H1 (cell line): Measurements from ENCODE around the gene MCM9. TPM values are rescaled to one million over a fixed set of nuclear protein-coding genes. Genes with fewer than 3 reads are reported as not detected.

Source experiments
- CTCF ChIA-PET: fragments of 300-600 bp; sonication (Branson Sonifier 250); formaldehyde crosslinking; loops from one replicate; lab custom pipeline; 2021; ENCODE audit not compliant: partially characterized antibody; lab: Charles Lee
- POLR2A ChIA-PET: fragments of 300-600 bp; sonication (Branson Sonifier 250); formaldehyde crosslinking; loops from one replicate; lab custom pipeline; 2021; ENCODE audit warnings: inconsistent platforms; ENCODE audit not compliant: partially characterized antibody; lab: Charles Lee
- DNase-seq, 2 experiments: peaks; one replicate each; pipeline versions ENCODE4 v3.0.0 to v3.0.0-alpha.2; 2010 to 2022; ENCODE audit warnings: low spot score in 2 of 2, low read depth in 1 of 2, mixed read lengths in 1 of 2
- FAIRE-seq: peaks from 2 replicates; lab custom pipeline; 2011; peaks lifted over from hg19 to GRCh38; lab: Jason Lieb, UNC
- H2AFZ ChIP-seq: 2 replicates; pipeline ENCODE4 v1.8.1; 2012; ENCODE audit warnings: low read length, inconsistent platforms
- H2AK5ac ChIP-seq: 2 replicates; pipeline ENCODE4 v1.6.1; 2013; ENCODE audit warnings: low read depth, low read length
- H2BK120ac ChIP-seq: replicated peaks from 2 replicates; pipeline ENCODE3; 2013; ENCODE audit warnings: low read depth, low read length, inconsistent platforms
- H2BK12ac ChIP-seq: 2 replicates; pipeline ENCODE4 v1.6.1; 2013; ENCODE audit warnings: low read depth, low read length
- H2BK15ac ChIP-seq: 2 replicates; pipeline ENCODE4 v1.6.1; 2013; ENCODE audit warnings: low read length
- H2BK20ac ChIP-seq: 2 replicates; pipeline ENCODE4 v1.6.1; 2013; ENCODE audit warnings: low read length
- H2BK5ac ChIP-seq: 2 replicates; pipeline ENCODE4 v1.6.1; 2013; ENCODE audit warnings: low read depth, low read length
- H3K14ac ChIP-seq: 2 replicates; pipeline ENCODE4 v1.6.1; 2013; ENCODE audit warnings: inconsistent platforms; ENCODE audit not compliant: insufficient read length
- H3K18ac ChIP-seq: 2 replicates; pipeline ENCODE4 v1.6.1; 2013; ENCODE audit warnings: low read length; ENCODE audit errors: extremely low read depth
- H3K23ac ChIP-seq: 2 replicates; pipeline ENCODE4 v1.6.1; 2013; ENCODE audit warnings: inconsistent platforms; ENCODE audit not compliant: insufficient read length
- H3K23me2 ChIP-seq: 2 replicates; pipeline ENCODE4 v1.6.1; 2013; ENCODE audit warnings: low read depth, low read length
- H3K27ac ChIP-seq: 2 replicates; pipeline ENCODE4 v1.6.1; 2011; ENCODE audit warnings: low read depth, low read length, inconsistent platforms
- H3K27me3 ChIP-seq, 4 experiments: replicated peaks in 1 of 4; 1 replicate in 1 of 4; 2 replicates in 3 of 4; pipeline versions ENCODE4 v1.6.1 to v1.8.1; 2011 to 2013; ENCODE audit warnings: low read length in 3 of 4, mild to moderate bottlenecking in 3 of 4, inconsistent platforms in 2 of 4, mixed read lengths in 2 of 4, moderate library complexity in 1 of 4; ENCODE audit not compliant: control insufficient read depth in 3 of 4, insufficient read depth in 3 of 4; ENCODE audit errors: extremely low read depth in 1 of 4
- H3K36me3 ChIP-seq, 4 experiments: 2 replicates each; pipeline versions ENCODE4 v1.6.1 to v1.8.1; 2011 to 2013; ENCODE audit warnings: mild to moderate bottlenecking in 4 of 4, low read length in 3 of 4, moderate library complexity in 2 of 4, control low read depth in 1 of 4, inconsistent platforms in 1 of 4; ENCODE audit not compliant: insufficient read depth in 4 of 4, control insufficient read depth in 2 of 4
- H3K4ac ChIP-seq: replicated peaks from 2 replicates; pipeline ENCODE3; 2013; ENCODE audit warnings: low read length, low read depth, mixed read lengths, inconsistent platforms; ENCODE audit not compliant: insufficient read length
- H3K4me1 ChIP-seq, 4 experiments: replicated peaks in 1 of 4; 1 replicate in 1 of 4; 2 replicates in 3 of 4; pipeline versions ENCODE4 v1.6.1 to v1.8.1; 2011 to 2013; ENCODE audit warnings: low read length in 3 of 4, inconsistent platforms in 2 of 4, mixed read lengths in 1 of 4; ENCODE audit not compliant: insufficient read depth in 4 of 4, control insufficient read depth in 3 of 4
- H3K4me2 ChIP-seq, 2 experiments: 2 replicates each; pipeline versions ENCODE4 v1.6.1 to v1.8.1; 2011 to 2013; ENCODE audit warnings: low read depth in 2 of 2, low read length in 2 of 2, control low read depth in 1 of 2, inconsistent platforms in 1 of 2, mild to moderate bottlenecking in 1 of 2; ENCODE audit not compliant: insufficient read depth in 1 of 2
- H3K4me3 ChIP-seq, 4 experiments: fragments of 200-600, 300-600 bp in 1 of 4; sonication (generic), shearing (Covaris generic), sonication (Bioruptor Twin) in 1 of 4; 2 replicates each; pipeline versions ENCODE4 v1.5.1 to v1.8.1; 2011 to 2016; ENCODE audit warnings: low read length in 4 of 4, low read depth in 3 of 4, control low read depth in 2 of 4, inconsistent platforms in 2 of 4, mild to moderate bottlenecking in 2 of 4, mixed read lengths in 1 of 4, moderate library complexity in 1 of 4; ENCODE audit not compliant: insufficient read depth in 2 of 4; ENCODE audit errors: extremely low read depth in 1 of 4
- H3K56ac ChIP-seq: replicated peaks from 2 replicates; pipeline ENCODE3; 2013; ENCODE audit warnings: low read depth, mild to moderate bottlenecking, mixed read lengths, low read length, inconsistent platforms; ENCODE audit not compliant: insufficient read length
- H3K79me1 ChIP-seq: 2 replicates; pipeline ENCODE4 v1.6.1; 2013; ENCODE audit warnings: low read depth, low read length, control low read depth
- H3K79me2 ChIP-seq, 2 experiments: 2 replicates each; pipeline versions ENCODE4 v1.6.1 to v1.8.1; 2012 to 2013; ENCODE audit warnings: low read length in 2 of 2, mild to moderate bottlenecking in 2 of 2, inconsistent platforms in 1 of 2; ENCODE audit not compliant: insufficient read depth in 2 of 2, control insufficient read depth in 1 of 2
- H3K9ac ChIP-seq, 4 experiments: replicated peaks in 1 of 4; 1 replicate in 1 of 4; 2 replicates in 3 of 4; pipeline versions ENCODE4 v1.6.1 to v1.8.1; 2011 to 2013; ENCODE audit warnings: low read depth in 3 of 4, low read length in 3 of 4, control low read depth in 2 of 4, mild to moderate bottlenecking in 2 of 4, moderate library complexity in 2 of 4, inconsistent platforms in 1 of 4; ENCODE audit errors: extremely low read depth in 1 of 4
- H3K9me3 ChIP-seq, 2 experiments: 2 replicates each; pipeline versions ENCODE4 v1.6.1 to v1.8.1; 2012 to 2013; ENCODE audit warnings: mild to moderate bottlenecking in 2 of 2, moderate library complexity in 2 of 2, control low read depth in 1 of 2, inconsistent platforms in 1 of 2, low read depth in 1 of 2, low read length in 1 of 2, mixed read lengths in 1 of 2; ENCODE audit not compliant: insufficient read depth in 2 of 2
- H4K20me1 ChIP-seq, 2 experiments: replicated peaks in 1 of 2; 2 replicates each; pipeline versions ENCODE3 to v1.8.1; 2011 to 2013; ENCODE audit warnings: inconsistent platforms in 2 of 2, low read length in 2 of 2, mild to moderate bottlenecking in 1 of 2; ENCODE audit not compliant: insufficient read depth in 2 of 2, control insufficient read depth in 1 of 2
- H4K5ac ChIP-seq: 2 replicates; pipeline ENCODE4 v1.6.1; 2013; ENCODE audit warnings: low read length, low read depth, mixed read lengths, inconsistent platforms; ENCODE audit not compliant: insufficient read length
- H4K8ac ChIP-seq: 2 replicates; pipeline ENCODE4 v1.8.0; 2013; ENCODE audit warnings: mild to moderate bottlenecking, moderate library complexity, low read length, inconsistent platforms; ENCODE audit not compliant: insufficient read depth; ENCODE audit errors: extremely low read depth
- H4K91ac ChIP-seq: replicated peaks from 2 replicates; pipeline ENCODE3; 2013; ENCODE audit warnings: low read length, mixed read lengths, inconsistent platforms; ENCODE audit not compliant: insufficient read length
- ASH2L ChIP-seq: fragments of 200-600, 300-600 bp; sonication (generic); IDR thresholded peaks from one replicate; pipeline ENCODE4 v1.7.1; 2017; ENCODE audit warnings: low read length
- CTCF ChIP-seq, 3 experiments: IDR thresholded peaks; 1 replicate in 2 of 3; 2 replicates in 1 of 3; pipeline versions ENCODE4 v1.5.1 to v1.6.1; 2011; ENCODE audit warnings: low read length in 3 of 3, mild to moderate bottlenecking in 3 of 3, inconsistent platforms in 2 of 3, low read depth in 1 of 3, moderate library complexity in 1 of 3; ENCODE audit not compliant: insufficient read depth in 1 of 3; ENCODE audit errors: control extremely low read depth in 1 of 3
- EGR1 ChIP-seq: IDR thresholded peaks from 2 replicates; pipeline ENCODE4 v1.6.1; 2011; ENCODE audit warnings: low read depth, low read length, borderline replicate concordance
- HDAC2 ChIP-seq, 2 experiments: fragments of 300-600 bp in 1 of 2; sonication (generic) in 1 of 2; IDR thresholded peaks; 2 replicates each; pipeline ENCODE4 v1.6.1; 2011 to 2012; ENCODE audit warnings: low read depth in 2 of 2, low read length in 2 of 2, mild to moderate bottlenecking in 2 of 2, moderate library complexity in 2 of 2, borderline replicate concordance in 1 of 2, inconsistent platforms in 1 of 2
- RAD21 ChIP-seq, 2 experiments: IDR thresholded peaks in 1 of 2; conservative IDR thresholded peaks in 1 of 2; 2 replicates each; pipeline ENCODE4 v1.6.1; 2011; ENCODE audit warnings: low read depth in 2 of 2, low read length in 2 of 2, improper control_type of control experiment in 1 of 2, inconsistent platforms in 1 of 2, mild to moderate bottlenecking in 1 of 2, moderate library complexity in 1 of 2
- SAP30 ChIP-seq: fragments of 300-600 bp; sonication (generic); IDR thresholded peaks from 2 replicates; pipeline ENCODE4 v1.7.1; 2012; ENCODE audit warnings: low read length, moderate library complexity, mild to moderate bottlenecking, inconsistent platforms; ENCODE audit not compliant: insufficient read depth, insufficient replicate concordance
- SIX5 ChIP-seq: IDR thresholded peaks from 2 replicates; pipeline ENCODE4 v1.6.1; 2011; ENCODE audit warnings: mild to moderate bottlenecking, low read depth, low read length
- TAF7 ChIP-seq: optimal IDR thresholded peaks from 2 replicates; pipeline ENCODE3; 2011; ENCODE audit warnings: low read depth, mild to moderate bottlenecking, inconsistent platforms, low read length, moderate library complexity, borderline replicate concordance
- TCF12 ChIP-seq: IDR thresholded peaks from 2 replicates; pipeline ENCODE4 v1.6.1; 2011; ENCODE audit warnings: low read depth, mild to moderate bottlenecking, low read length
- WGBS, 2 experiments: shearing (Covaris generic) in 1 of 2; methylation state at CpG; one replicate each; pipeline versions ENCODE4 v1.1.6 to v1.1.7; 2013 to 2015; ENCODE audit warnings: low lambda C conversion rate in 2 of 2, mixed read lengths in 2 of 2, inconsistent platforms in 1 of 2, low coverage in 1 of 2, missing lambda C conversion rate in 1 of 2; ENCODE audit not compliant: insufficient replicate concordance in 2 of 2, insufficient coverage in 1 of 2, insufficient read length in 1 of 2; ENCODE audit errors: extremely low coverage in 1 of 2, missing lambda C conversion rate in 1 of 2; 5-methylcytosine and 5-hydroxymethylcytosine counted together
- polyA plus RNA-seq, 7 experiments: library from polyadenylated mRNA; depleted of rRNA in 3 of 7; stranded (reverse) in 5 of 7; unstranded in 2 of 7; fragments of >200 nt in 5 of 7; fragments of 200-250 nt in 2 of 7; gene quantifications; 1 replicate in 5 of 7; 2 replicates in 1 of 7; 4 replicates in 1 of 7; pipeline versions ENCODE4 v1.2.1 to v1.2.3, GENCODE V29; 2011 to 2013; ENCODE audit warnings: missing spikeins in 2 of 7, mixed read lengths in 2 of 7
- total RNA-seq: library from RNA; stranded (reverse); fragmentation: NEBNext Ultra II Directional; extraction: Animal tissue kit (Norgen Biotek cat#: 25700); gene quantifications from 2 replicates; pipeline ENCODE4 v1.2.1, GENCODE V29; 2021
- TF ChIP-seq, protein P1 (sequence below): IDR thresholded peaks from 2 replicates; pipeline ENCODE4 v1.6.1; 2011; ENCODE audit warnings: low read length, improper control_type of control experiment

Gene MCM9
- total and polyA plus RNA-seq, 2 of the 8 experiments (the other 6 are each of a cell fraction or from before 2014, with no cell fraction given), result 3.7 to 11.4 TPM

DNA sequence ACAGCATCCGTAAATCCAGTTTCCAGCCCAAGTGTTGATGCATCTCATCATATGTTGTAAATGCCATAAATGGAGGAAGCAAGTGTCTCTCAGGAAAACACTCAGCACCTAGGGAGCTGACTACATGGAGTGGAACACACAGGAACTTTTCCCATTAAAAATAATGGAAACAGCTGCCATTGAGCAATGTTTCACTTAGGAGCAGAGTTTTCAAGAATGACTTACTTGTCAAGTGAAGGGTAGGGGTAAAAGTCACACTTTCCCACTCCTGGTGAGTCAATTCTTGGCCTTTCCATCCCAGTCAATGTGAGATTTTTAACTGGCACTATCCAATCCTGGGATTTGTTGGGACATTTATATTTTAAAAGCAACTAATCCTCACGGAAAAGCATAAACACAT is 160.4 kb downstream of the MCM9 start:
- WGBS, 2 experiments, result 85% methylated on average over 2 of the region's 2 CpGs; no CpG with 5 or more reads in 1 of the 2 experiments
- Histone ChIP-seq H2BK5ac (no peak overlapping the region), H3K4me1 (no peaks in the 10 kb centered on the region), H4K20me1 (no peaks in the 10 kb centered on the region), H3K4me2 (no peak overlapping the region), H3K9me3 (no peaks in the 10 kb centered on the region), H3K27ac (no peak overlapping the region), H2BK12ac (no peak overlapping the region), H3K18ac (no peak overlapping the region), H3K56ac (no peak overlapping the region), H3K4ac (no peak overlapping the region), H3K23ac (no peak overlapping the region), H2AFZ (no peak overlapping the region), H3K9ac (no peak overlapping the region), H3K14ac (no peak overlapping the region), H3K79me2 (no peaks in the 10 kb centered on the region), H2BK20ac (no peak overlapping the region), H3K4me3 (no peak overlapping the region), H2BK15ac (no peak overlapping the region), H3K27me3 (no peaks in the 10 kb centered on the region), H4K91ac (no peak overlapping the region), H2BK120ac (no peak overlapping the region), H2AK5ac (no peak overlapping the region), H4K5ac (no peak overlapping the region), H3K79me1 (no peaks in the 10 kb centered on the region), H4K8ac (no peak overlapping the region), H3K23me2 (no peaks in the 10 kb centered on the region), H3K36me3 (no peaks in the 10 kb centered on the region)
- ChIA-PET POLR2A (no interaction called here), CTCF (interaction anchor here (1.0 to 4.4 kb wide), 5 partner anchors 12 to 209 kb away, joined by 3 to 23 read pairs (median 4); no protein-coding TSS in a partner anchor)
- FAIRE-seq (no peak), DNase-seq (no peak)
- TF ChIP-seq SAP30, result no peak
- TF ChIP-seq EGR1, result no peak
- TF ChIP-seq, protein P1, sequence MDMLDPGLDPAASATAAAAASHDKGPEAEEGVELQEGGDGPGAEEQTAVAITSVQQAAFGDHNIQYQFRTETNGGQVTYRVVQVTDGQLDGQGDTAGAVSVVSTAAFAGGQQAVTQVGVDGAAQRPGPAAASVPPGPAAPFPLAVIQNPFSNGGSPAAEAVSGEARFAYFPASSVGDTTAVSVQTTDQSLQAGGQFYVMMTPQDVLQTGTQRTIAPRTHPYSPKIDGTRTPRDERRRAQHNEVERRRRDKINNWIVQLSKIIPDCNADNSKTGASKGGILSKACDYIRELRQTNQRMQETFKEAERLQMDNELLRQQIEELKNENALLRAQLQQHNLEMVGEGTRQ, result no peak
- no peak for TF ChIP-seq ASH2L
- no peak for TF ChIP-seq TCF12
- TF ChIP-seq RAD21 (IDR thresholded peaks at IDR 0.05 in 1 of 2, conservative IDR thresholded peaks at IDR 0.05 in 1 of 2; ENCODE audit: low read depth in 2 of 2, low read length in 2 of 2), result no peak
- no peak for TF ChIP-seq CTCF (IDR thresholded peaks at IDR 0.05; ENCODE audit: control extremely low read depth in 1 of 3, insufficient read depth in 1 of 3, low read depth in 1 of 3, low read length in 3 of 3)
- no peak for TF ChIP-seq SIX5
- no peak for TF ChIP-seq TAF7
- TF ChIP-seq HDAC2 (IDR thresholded peaks at IDR 0.05; ENCODE audit: borderline replicate concordance in 1 of 2, low read depth in 2 of 2, low read length in 2 of 2), result no peak
